Peyer's patch (tissue), 4 donors: ENCODE data around the gene RELN.

Experiments used
- POLR2A ChIP-seq, 2 donors: fragments of 450-650 bp; IDR thresholded peaks; one replicate each; pipeline ENCODE4 v1.5.1; 2017; ENCODE audit warnings: antibody characterized with exemption in 2 of 2, mild to moderate bottlenecking in 2 of 2, moderate library complexity in 2 of 2
- TF ChIP-seq, protein P1 (sequence below), 6 experiments: fragments of 450-650 bp in 4 of 6; fragments of 200-600 bp in 2 of 6; sonication (generic) in 1 of 6; IDR thresholded peaks; one replicate each; pipeline ENCODE4 v1.5.1; 2017 to 2019; ENCODE audit warnings: antibody characterized with exemption in 6 of 6, mild to moderate bottlenecking in 3 of 6, moderate library complexity in 1 of 6

- TF ChIP-seq, protein P1, sequence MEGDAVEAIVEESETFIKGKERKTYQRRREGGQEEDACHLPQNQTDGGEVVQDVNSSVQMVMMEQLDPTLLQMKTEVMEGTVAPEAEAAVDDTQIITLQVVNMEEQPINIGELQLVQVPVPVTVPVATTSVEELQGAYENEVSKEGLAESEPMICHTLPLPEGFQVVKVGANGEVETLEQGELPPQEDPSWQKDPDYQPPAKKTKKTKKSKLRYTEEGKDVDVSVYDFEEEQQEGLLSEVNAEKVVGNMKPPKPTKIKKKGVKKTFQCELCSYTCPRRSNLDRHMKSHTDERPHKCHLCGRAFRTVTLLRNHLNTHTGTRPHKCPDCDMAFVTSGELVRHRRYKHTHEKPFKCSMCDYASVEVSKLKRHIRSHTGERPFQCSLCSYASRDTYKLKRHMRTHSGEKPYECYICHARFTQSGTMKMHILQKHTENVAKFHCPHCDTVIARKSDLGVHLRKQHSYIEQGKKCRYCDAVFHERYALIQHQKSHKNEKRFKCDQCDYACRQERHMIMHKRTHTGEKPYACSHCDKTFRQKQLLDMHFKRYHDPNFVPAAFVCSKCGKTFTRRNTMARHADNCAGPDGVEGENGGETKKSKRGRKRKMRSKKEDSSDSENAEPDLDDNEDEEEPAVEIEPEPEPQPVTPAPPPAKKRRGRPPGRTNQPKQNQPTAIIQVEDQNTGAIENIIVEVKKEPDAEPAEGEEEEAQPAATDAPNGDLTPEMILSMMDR (IDR thresholded peaks at IDR 0.05): no peak
- no peak for TF ChIP-seq POLR2A (IDR thresholded peaks at IDR 0.05)
Measured at GRCh38 chr7:103664577-103664976, 324.9 kb downstream of the RELN start.
